DMS153 treated with DMSO at 0.1 percent for 48 hours (cell line): ENCODE results near the gene RAB3GAP2.
"Not testable (repeated sequence)": the region's sequence is repeated elsewhere in the genome, so short reads cannot be mapped to it uniquely, and the experiment has no call there.

Source experiments
- DNase-seq: peaks from one replicate; lab custom pipeline; 2025; ENCODE audit not compliant: unreplicated experiment; lab: John Stamatoyannopoulos, UW

The RAB3GAP2 gene

DNA sequence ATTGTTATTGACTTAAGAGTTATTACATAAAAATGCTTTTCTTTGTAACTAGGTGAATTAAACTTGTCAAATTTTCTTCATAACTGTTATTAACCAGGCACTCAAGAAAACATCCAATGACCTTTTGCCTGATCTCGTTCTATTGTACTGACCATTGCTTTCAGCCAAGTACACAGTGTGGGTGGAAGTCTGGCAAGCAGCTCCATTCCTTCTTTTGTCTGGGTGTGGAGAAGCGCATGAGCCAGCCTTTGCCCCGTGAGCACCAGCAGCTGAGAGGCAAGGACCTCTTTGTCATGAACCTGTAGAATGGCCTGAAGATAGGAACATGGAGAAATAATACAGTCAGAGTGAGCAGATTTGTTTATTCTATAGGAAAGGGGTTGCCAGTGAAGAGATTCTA is 120.8 kb downstream of the RAB3GAP2 start:
- DNase-seq = no peak

DNA sequence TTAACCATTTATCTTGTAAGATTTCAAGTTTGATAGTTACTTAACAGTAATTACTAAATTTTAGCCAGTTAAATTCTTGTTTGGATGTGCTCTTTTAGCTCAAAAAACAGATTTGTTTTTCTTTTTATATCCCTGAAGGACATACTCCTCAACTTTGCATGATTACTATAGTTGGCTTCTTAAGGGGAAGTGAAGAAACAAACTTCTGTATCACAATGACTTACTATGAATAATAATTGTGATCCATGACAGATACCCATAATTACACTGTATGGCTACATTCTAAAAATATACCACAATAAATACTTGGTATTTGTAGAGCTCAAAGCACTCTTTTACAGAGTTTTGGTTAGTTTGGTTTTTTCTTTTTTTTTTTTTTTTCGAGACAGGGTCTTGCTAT is 122.5 kb downstream of the RAB3GAP2 start:
- no peak for DNase-seq

DNA sequence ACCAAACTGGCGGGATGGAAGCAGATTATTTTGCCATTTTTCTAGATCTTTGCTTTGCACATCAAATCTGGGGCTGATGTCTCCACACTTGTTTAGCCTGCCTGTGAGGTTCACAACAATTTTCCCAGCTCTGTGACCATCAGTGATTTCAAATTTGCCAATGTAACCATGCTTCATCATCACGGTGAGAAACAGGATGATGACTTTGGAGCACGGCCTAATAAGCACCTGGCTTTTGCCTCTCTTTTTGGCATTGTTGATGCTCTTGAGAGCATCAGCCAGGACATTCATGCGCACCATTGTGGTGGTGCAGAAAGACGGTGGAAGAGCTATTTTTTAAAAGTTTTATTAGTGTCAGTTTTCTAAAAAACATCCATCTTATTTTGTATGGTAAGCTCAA is 128.2 kb downstream of the RAB3GAP2 start:
- no peak for DNase-seq

DNA sequence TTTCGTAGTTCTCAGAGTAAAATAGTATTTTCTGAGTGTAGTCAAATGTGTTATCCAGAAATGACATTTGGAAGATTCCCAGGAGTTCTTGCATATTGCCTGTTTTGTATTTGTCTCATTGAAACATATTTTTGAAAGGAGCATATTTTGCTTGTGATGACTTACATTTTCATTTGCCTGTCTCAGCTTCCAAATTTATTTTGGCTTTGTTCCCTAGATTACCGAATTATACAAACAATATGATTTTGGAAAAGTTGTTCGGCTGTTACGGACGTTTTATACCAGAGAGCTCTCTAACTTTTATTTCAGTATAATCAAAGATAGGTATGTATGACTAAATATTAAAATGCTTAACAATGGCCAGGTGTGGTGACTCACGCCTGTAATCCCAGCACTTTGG is 132.3 kb downstream of the RAB3GAP2 start:
- no peak for DNase-seq

DNA sequence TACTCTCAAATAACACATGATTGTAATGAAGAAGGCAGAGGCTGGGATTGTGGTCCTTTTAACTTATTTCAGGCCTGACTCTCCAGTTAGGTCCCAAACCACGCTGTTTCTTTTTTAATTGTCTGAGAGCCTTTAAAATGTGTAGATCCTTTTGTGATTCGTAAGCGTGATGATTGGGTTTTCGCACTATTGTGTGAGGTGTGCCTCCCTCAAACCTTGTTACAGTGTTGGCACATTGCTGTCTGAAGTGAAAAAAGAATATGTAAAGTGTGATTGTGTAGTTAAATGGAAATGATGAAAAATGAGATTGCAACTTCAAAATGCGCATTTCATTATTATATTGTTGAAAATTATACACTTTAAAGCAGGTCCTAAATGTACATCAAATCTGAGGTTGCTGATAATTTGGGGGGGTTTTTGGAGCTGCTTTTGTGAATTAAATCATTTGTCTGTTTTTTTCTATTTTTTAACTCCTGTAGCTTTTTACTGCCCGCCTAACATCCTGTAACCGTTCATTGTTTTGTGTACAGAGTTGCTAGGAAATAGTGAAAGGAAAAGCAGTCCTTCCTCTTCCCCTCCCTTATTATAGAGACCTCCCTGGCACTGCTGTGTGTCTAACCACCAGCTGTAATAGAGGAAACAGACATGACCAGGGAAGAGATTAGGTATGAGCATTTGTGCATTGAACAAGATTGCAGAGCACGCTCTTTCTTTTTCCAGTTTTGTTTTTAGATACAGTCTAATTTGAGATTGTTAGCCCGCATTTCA is 135.1 kb downstream of the RAB3GAP2 start:
- DNase-seq = peak; percentile 38

DNA sequence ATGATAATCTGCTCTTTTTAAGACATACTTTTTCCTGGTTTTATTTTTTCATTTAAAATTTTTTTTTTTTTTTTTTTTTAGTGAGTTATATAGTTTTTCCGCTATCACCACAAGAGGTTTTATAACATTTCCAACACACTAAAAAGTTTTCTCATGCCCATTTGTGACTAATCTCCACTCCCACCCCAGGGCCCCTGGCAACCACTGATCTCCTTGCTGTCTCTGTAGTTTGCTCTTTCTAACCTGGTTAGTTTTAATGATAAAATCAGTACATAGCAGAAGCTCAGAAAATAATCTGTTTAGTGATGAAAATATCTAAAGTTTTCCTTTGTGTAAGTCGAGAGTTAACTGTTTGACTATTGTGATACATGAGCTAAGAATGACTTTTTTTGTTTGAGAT is 136.5 kb downstream of the RAB3GAP2 start:
- no peak for DNase-seq

DNA sequence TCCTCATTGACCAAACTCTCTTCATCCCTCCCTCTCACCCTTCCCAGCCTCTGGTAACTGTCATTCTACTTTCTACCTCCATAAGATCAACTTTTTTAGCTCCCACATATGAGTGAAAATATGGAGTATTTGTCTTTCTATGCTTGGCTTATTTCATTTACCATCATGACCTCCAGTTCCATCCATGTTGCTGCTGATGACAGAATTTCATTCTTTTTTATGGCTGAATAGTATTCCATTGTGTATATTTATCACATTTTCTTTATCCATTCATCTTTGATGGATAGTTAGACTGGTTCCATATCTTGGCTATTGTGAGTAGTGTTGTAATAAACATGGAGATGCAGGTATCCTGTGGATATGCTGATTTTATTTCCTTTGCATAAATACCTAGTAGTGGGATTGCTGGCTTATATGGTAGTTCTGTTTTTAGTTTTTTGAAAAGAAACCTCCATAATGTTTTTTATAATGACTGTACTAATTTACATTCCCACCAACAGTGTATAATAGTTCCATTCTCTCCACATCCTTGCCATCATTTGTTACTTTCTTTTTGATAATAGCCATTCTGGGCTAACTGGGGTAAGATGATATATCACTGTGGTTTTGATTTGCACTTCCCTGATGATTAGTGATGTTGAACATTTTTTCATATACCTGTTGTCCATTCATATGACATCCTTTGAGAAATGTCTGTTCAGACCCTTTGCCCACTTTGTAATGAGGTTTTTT is 142.6 kb downstream of the RAB3GAP2 start:
- no peak for DNase-seq

DNA sequence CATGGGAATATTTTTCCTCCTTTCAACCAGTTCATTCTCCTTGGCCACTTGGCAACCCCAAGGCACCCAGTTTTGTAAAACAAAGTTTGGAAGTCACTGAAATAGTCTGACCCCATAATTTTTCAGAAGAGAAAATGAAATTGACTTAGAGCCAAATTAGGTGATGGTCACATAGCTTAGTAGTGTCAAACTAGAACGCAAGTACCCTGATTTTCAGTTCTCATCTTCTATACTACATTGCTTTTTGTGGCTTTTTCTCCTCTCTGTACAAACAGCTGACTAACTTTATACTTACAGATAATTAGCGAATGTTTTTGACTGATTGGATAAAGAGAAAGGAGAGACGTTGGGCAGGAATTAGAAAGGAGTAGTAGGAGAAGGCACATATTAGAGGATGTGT is 145.2 kb downstream of the RAB3GAP2 start:
- no peak for DNase-seq

DNA sequence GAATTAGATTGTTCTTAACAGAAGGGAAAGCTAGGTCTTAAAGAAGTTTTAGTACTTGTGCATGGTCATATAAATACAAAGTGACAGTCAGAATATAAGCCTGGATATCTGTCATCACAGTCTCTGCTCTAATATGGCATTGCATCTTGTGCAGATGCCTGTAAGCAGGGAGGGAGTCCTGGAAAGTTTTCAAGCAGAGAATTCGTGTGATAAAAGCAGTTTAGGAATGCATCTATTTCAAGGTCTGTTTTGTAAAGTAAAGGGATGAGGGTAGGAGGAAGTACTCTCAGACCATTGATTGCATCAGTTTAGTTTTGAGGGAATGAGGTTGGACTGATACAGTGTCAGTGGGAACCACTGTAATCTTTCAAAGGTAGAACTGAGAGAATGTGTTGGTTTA is 147.7 kb downstream of the RAB3GAP2 start:
- DNase-seq = no peak

DNA sequence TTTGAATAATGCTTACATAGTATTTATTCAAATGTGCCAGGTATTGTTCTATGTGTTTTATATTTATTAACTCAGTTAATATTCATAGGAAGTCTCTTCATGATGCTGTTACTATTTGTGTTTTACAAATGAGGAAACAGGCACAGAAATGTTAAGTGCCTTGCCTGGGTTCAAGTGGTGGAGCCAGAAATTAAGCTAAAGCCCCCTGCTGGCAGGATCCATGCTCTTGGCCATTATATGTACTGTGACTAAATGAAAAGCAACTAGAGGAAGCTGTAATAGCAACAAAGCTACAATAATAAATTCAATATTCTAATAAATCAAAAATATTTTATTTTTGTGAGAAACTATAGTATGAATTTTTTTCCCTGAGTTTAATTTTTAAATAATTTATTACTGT is 148.4 kb downstream of the RAB3GAP2 start:
- no peak for DNase-seq

DNA sequence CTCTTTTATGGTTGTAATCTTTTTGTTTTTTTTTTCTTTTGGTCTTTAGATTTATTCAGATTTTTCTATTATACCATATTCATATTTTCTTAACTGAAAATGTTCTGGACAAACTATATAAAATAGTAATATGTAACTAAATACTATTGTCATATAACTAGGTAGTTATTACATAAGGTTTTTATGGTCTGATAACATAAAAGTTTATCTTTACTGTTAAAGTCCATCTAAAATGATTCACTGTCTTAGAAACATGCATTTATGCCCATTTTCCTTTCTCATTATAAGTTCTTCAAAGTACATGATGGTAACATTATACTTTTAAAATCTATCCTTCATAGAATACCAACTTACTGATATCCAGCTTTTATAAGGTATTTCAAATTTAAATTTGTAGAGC is 149.2 kb downstream of the RAB3GAP2 start:
- DNase-seq = no peak

DNA sequence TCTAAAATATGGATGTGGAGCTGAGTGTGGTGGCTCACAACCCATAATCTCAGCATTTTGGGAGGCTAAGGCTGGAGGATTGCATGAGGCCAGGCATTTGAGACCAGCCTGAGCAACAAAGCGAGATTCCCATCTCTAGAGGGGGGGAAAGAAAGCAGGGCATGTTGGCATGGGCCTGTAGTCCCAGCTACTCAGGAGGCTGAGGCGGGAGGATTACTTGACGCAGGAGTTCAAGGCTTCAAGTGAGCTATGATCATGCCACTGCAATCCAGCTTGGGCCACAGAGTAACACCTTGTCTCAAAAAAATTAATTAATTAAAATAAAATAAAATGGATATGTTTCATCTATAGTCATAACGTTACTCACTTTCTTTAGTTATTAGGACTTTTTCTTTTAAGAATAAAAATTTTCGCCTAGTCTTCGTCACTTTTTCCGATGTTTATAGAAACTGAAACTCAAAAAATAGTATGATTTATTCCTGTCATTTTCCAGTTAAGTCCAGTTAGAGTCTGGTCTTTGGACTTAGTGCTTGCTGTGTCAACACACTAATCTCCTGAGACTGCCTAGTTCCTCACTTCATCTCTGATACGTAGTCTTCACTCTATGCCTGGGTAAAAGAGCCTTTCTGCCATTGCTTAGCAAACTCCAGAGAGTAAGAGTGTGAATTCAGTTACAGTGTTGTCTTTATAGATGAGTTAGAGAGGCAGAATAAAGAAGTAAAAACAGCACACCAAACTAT is 150.3 kb downstream of the RAB3GAP2 start:
- DNase-seq = no peak

DNA sequence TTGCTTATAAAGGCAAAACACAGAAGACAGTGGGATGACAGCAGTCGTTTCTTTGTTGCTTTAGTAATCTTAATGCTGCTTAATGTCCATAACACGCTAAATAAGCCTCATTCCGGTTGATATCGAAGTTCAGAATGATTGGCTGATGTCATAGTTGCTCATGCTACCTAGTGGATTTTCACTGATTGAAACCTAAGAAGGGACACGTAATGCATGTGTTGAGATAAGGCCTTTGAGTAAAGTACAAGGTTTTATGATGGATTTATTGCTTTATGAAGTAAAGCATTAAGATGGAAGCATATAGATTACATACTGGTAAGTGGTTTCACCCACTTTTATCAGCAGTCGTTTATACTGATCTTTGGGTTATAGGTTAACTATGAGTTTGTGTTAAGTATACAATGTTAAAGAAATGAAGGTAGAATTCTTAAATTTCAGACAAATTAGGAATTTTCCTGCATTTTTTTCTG is 153.2 kb downstream of the RAB3GAP2 start:
- no peak for DNase-seq

DNA sequence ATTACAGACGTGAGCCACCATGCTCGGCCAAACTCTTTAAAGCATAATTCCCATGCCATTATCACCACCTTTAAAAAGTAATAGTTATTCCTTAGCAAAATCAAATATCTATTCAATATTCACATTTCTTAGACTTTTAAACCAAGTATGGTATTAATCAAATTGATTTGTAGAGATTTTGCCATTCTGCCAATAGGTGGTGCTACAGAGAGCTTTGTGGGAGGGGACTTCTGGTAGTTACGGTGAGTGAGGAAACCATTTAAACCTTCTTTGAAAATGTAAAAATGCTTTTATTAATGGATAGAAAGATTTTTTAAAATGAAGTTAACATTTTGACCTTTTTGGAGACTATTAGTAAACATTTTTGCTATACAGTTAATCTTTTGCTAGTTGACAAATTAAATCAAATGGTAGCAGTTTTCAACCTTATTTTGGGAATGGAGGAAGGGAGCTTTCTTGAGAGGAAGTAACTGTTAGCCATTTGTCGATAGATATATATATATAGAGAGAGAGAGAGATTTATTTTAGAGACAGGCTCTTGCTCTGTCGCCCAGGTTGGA is 159.0 kb downstream of the RAB3GAP2 start:
- DNase-seq = no peak

DNA sequence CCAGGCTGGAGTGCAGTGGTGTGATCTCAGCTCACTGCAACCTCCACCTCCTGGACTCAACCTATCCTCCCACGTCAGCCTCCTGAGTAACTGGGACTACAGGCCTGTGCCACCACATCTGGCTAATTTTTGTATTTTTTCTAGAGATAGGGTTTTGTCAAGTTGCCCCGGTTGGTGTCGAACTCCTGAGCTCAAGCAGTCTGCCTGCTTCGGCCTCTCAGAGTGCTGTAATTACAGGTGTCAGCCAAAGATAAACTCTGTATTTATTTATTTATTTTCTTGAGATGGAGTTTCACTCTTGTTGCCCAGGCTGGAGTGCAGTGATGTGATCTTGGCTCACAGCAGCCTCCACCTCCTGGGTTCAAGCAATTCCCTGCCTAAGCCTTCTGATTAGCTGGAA is 159.7 kb downstream of the RAB3GAP2 start:
- not testable (repeated sequence) for DNase-seq

DNA sequence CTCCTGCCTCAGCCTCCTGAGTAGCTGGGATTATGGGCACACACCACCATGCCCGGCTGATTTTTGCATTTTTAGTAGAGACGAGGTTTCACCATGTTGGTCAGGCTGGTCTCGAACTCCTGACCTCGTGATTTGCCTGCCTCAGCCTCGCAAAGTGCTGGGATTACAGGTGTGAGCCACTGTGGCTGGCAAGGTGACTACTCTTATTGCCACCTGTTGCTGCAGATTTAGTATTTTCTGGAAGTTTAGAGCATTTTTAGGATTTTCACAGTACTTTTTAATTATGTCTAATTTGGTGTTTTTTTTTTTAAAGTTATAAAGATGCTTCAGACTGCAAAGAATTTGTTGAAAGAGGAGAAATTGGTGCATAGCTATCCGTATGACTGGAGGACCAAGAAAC is 161.8 kb downstream of the RAB3GAP2 start:
- not testable (repeated sequence) for DNase-seq

DNA sequence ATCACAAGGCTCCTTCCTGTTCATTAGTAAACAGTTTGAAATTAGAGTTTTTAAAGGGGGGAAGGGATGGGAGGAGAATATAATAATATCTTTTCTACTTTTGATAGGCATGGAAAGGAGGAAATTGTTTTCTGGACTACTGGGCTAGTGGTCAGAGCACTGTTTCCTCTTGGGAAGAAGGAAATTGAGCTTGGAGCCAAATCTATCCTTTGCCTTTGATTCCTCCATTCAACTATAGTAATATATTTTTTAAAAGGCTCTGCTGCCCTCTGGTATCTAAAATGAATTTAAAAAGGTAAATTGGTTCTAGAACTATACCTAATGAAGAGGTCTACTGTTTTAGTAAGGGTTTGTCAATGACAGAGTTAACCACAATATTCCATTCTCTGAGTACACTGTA is 172.4 kb downstream of the RAB3GAP2 start:
- no peak for DNase-seq
